ENCODE results near the gene FAM227A.

DNA sequence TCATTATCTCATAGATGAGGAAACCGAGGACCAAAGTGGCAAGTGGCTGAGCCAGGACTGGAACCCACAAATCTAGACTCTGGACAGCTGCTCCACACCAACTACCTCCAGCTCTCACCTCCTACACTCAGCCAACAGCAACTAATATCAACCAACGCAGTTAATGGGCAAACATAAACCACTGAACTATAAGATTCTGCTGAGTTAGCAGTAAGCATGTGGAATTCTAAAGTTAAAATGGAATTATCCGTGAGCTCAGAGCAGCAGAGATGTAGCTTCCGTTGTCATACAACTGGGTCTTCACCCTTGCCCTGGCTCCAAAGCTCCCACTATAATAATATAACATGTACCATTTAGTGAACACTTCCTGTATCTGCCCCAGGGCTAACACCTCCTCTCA lies 27.1 kb downstream of the FAM227A start:
- TF ChIP-seq SUZ12 (IDR thresholded peaks at IDR 0.05; ENCODE audit: extremely low read depth, insufficient read depth, insufficient read length) (no peak), ZNF274 (IDR thresholded peaks at IDR 0.05; ENCODE audit: low read depth, low read length) (no peak), YY1 (IDR thresholded peaks at IDR 0.05; ENCODE audit: insufficient read depth, insufficient read length) (no peak)
